Central memory CD8-positive, alpha-beta T cell (primary cell): ENCODE measurements around the gene FEV.
A peak's percentile ranks its signal among the peaks of the same experiment; 100 is the strongest.

Experiments
- ATAC-seq: fragments of 150-1000 bp; cut with Tn5 transposase; replicated peaks from 2 replicates; pipeline ENCODE4 v1.10.0; 2022; ENCODE audit warnings: mild to moderate bottlenecking, moderate FRiP score, moderate number of reproducible peaks; ENCODE audit not compliant: poor library complexity, severe bottlenecking; ENCODE audit errors: extremely low read depth
- DNase-seq, 2 donors: peaks; one replicate each; pipeline ENCODE4 v3.0.0; 2021; ENCODE audit warnings: low spot score in 2 of 2
- H3K27ac Mint-ChIP-seq: one replicate; pipeline ENCODE4 v1.8.0; 2022; ENCODE audit warnings: low read depth, mild to moderate bottlenecking, moderate library complexity, mixed read lengths
- H3K27me3 Mint-ChIP-seq: one replicate; pipeline ENCODE4 v1.8.0; 2022; ENCODE audit warnings: mixed read lengths
- H3K36me3 Mint-ChIP-seq: one replicate; pipeline ENCODE4 v1.8.0; 2022; ENCODE audit warnings: mild to moderate bottlenecking, moderate library complexity, mixed read lengths; ENCODE audit not compliant: insufficient read depth
- H3K4me1 Mint-ChIP-seq: one replicate; pipeline ENCODE4 v1.8.0; 2022; ENCODE audit warnings: mixed read lengths
- H3K4me3 Mint-ChIP-seq: one replicate; pipeline ENCODE4 v1.8.0; 2022; ENCODE audit warnings: mild to moderate bottlenecking, moderate library complexity, mixed read lengths
- H3K9me3 Mint-ChIP-seq: one replicate; pipeline ENCODE4 v1.8.0; 2022; ENCODE audit warnings: mixed read lengths

Gene FEV

DNA sequence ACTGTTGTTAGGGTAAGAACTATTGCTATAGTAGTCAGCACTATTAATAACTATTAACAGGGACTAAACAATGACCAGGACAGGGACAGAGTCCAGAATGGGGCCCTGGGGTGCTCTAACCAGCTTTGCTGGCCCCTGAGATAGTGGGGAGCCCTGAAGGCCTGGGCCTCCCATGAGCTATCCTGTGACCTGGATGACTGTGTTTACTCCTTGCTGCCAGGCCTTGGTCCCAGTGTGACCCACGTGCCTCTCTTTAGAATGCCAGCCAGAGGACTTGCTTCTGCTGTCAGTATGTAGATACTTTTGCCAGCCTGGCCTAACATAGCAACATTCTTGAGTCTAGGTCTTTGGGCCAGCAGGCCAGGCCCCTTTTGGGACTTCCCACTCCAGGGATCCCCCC lies 14.1 kb downstream of the FEV start:
- peaks cover 1% of the 10 kb centered on the region for H3K36me3 Mint-ChIP-seq
- H3K4me1 Mint-ChIP-seq: no peaks in the 10 kb centered on the region
- peaks cover 87% of the 10 kb centered on the region for H3K27me3 Mint-ChIP-seq
- no peak overlapping the region for H3K27ac Mint-ChIP-seq
- no peaks in the 10 kb centered on the region for H3K9me3 Mint-ChIP-seq
- no peak for DNase-seq
- no peak overlapping the region for H3K4me3 Mint-ChIP-seq
- no peak for ATAC-seq

DNA sequence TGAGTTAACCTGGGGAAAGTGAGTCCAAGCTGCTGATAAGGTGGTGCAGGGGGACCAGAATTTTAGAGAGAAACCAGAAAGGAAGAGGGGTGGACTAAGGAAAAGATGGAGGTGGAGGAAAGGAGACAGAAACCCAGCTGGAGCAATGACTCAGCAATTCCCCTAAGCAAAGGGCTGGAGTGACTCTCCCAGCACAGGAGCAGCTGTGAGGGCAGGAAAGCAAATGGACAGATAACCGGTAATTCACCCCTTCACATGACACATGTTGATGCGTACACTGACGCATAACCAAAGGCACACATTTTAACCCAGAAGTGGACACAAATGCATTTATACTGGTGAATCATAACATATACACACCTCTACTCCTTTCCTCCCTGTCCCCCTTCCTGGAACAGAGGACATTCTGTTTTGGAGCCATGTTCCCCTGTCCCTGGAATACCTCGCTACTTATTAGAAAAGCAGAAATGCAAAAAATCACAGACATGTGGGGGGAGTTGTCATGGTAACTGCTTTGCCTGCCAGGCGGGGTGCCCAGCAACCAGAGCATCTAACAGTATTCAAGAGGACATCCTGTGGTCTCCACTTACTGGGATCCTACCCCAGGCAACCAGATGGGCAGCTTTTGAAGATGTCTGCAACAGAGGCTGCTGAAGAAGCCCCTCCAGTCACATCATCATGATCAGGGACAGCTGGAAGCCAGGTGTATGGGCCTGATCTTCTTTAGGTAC lies 20.8 kb downstream of the FEV start:
- no peak overlapping the region for H3K27ac Mint-ChIP-seq
- DNase-seq: no peak
- H3K36me3 Mint-ChIP-seq: peaks cover 3% of the 10 kb centered on the region
- no peak overlapping the region for H3K4me3 Mint-ChIP-seq
- no peak for ATAC-seq
- peaks cover 88% of the 10 kb centered on the region for H3K27me3 Mint-ChIP-seq
- peaks cover 15% of the 10 kb centered on the region for H3K4me1 Mint-ChIP-seq
- no peaks in the 10 kb centered on the region for H3K9me3 Mint-ChIP-seq

- no peak for DNase-seq
- Mint-ChIP-seq H3K27ac (no peak overlapping the region), H3K36me3 (peaks cover 3% of the 10 kb centered on the region), H3K27me3 (peaks cover 88% of the 10 kb centered on the region), H3K4me3 (no peak overlapping the region), H3K4me1 (peaks cover 20% of the 10 kb centered on the region), H3K9me3 (no peaks in the 10 kb centered on the region)
- ATAC-seq: no peak
Measured at GRCh38 chr2:218963601-218964000, 21.4 kb downstream of the FEV start.

DNA sequence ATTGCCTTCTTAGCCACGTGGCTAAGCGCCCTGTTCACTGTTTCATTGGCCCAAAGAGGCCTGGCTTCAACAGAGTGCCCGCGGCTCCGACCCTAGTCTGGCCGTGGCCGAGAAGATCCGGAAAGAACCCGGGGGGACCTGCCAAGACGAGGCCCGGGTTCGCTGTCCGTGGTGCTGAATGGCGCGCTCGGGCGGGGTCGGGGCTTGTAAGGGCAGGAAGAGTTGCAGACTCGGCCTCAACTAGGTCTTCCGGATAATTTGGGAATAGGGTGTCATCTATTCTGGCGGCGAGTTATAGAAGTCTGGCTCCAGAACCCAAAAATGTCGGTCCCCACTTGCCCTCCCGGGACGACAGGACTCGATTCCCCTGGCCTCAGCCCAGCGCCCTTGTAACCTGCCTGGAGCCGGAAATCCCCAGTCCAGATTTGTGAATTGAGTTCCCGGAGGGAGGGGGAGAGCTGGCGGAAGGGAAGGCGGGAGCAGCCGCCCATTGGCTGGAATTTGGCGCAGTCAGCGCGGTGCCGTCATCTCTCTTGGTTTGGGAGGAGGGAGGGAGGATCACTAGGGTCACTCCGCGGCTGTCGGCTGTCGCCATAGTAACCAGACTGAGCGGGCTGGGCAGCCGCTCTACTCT lies 22.0 kb downstream of the FEV start:
- H3K27ac Mint-ChIP-seq: no peak overlapping the region
- ATAC-seq (no peak), DNase-seq (peak in 1 of 2 donors; percentile 42)
- no peak overlapping the region for H3K4me3 Mint-ChIP-seq
- H3K36me3 Mint-ChIP-seq: peaks cover 3% of the 10 kb centered on the region
- peaks cover 20% of the 10 kb centered on the region for H3K4me1 Mint-ChIP-seq
- no peaks in the 10 kb centered on the region for H3K9me3 Mint-ChIP-seq
- peaks cover 88% of the 10 kb centered on the region for H3K27me3 Mint-ChIP-seq

DNA sequence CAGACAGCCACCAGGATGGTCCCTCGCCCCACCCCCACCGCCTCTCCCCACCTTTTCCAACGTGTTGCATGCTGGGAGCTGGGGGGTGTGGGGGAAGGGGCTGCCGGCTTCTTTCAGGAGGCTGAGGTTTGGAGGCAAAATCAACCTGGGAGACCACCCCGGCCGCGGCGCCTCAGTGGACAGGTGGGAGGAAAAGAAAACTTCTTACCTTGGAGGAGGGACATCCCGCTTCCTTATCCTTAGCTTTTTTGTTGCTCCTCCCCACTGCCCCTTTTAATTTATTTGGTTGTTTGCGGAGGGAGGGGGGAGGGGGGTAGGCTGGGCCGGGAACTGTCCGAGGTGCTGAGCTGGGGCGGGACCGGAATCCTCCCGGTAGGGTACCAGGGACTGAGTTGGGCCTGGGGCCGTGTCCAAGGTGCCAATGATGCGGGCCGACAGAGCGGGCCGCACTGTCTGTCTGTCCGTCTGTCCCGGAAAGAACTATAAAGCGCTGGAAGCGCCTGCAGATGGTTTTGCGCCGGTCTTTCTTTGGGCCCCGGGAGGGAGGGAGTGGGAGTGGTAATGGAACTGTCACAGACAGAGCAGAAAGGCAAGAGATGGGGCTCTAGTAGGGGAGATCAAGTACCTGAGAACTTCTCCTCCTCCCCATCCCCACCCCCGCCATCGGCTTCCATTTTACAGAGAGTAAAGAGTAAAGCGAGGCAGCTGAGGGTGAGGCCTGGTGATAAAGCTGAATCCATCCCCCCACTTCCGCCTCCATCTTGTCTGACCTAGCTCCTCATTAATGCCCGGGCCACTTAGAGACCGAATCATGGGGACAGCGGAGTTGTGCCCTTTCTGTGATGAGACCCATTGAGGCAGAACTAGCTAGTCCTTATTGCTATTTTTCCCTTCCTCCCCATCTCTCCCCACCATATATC lies 23.1 kb downstream of the FEV start:
- no peak overlapping the region for H3K27ac Mint-ChIP-seq
- no peak for ATAC-seq
- peaks cover 88% of the 10 kb centered on the region for H3K27me3 Mint-ChIP-seq
- H3K9me3 Mint-ChIP-seq: no peaks in the 10 kb centered on the region
- H3K4me1 Mint-ChIP-seq: peaks cover 20% of the 10 kb centered on the region
- DNase-seq: no peak
- H3K4me3 Mint-ChIP-seq: peak overlapping the region; percentile 61
- peaks cover 3% of the 10 kb centered on the region for H3K36me3 Mint-ChIP-seq

- Mint-ChIP-seq H3K27me3 (peaks cover 88% of the 10 kb centered on the region), H3K4me1 (peaks cover 20% of the 10 kb centered on the region), H3K4me3 (peak overlapping the region; percentile 61), H3K9me3 (no peaks in the 10 kb centered on the region), H3K27ac (no peak overlapping the region), H3K36me3 (peaks cover 3% of the 10 kb centered on the region)
- DNase-seq (no peak), ATAC-seq (no peak)
Measured at GRCh38 chr2:218961229-218961628, 23.8 kb downstream of the FEV start.

DNA sequence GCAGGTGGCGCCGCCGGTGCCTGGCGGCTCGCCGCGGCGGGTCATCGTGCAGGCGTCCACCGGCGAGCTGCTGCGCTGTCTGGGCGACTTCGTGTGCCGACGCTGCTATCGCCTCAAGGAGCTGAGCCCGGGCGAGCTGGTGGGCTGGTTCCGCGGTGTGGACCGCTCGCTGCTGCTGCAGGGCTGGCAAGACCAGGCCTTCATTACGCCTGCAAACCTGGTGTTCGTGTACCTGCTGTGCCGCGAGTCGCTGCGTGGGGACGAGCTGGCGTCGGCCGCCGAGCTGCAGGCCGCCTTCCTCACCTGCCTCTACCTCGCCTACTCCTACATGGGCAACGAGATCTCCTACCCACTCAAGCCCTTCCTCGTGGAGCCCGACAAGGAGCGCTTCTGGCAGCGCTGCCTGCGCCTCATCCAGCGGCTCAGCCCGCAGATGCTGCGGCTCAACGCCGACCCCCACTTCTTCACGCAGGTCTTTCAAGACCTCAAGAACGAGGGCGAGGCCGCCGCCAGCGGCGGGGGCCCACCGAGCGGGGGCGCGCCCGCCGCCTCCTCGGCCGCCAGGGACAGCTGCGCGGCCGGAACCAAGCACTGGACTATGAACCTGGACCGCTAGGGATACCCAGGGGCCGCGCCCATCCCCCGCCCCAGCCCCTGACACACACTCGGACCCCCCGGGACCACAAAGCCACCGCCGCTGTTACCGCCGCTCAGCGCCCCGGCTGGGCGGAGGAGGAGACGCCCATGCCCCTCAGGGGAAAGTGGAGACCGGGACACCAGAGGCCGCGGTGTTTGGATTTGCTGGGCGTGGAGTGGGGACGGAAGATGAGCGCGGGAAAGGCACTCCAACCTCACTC lies 24.4 kb downstream of the FEV start:
- DNase-seq (no peak), ATAC-seq (no peak)
- Mint-ChIP-seq H3K36me3 (peaks cover 3% of the 10 kb centered on the region), H3K9me3 (no peaks in the 10 kb centered on the region), H3K4me3 (peak overlapping the region; percentile 61), H3K27ac (no peak overlapping the region), H3K27me3 (peaks cover 89% of the 10 kb centered on the region), H3K4me1 (peaks cover 20% of the 10 kb centered on the region)

DNA sequence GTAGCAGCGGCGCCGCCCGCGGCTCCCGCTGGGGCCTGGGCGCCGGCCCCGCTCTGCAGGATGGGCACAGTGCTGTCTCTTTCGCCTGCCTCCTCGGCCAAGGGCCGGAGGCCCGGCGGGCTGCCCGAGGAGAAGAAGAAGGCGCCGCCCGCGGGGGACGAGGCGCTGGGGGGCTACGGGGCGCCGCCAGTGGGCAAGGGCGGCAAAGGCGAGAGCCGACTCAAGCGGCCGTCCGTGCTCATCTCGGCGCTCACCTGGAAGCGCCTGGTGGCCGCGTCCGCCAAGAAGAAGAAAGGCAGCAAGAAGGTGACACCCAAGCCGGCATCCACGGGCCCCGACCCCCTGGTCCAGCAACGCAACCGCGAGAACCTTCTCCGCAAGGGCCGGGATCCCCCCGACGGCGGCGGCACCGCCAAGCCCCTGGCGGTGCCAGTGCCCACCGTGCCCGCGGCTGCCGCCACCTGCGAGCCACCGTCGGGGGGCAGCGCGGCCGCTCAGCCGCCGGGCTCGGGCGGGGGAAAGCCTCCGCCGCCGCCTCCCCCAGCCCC lies 25.1 kb downstream of the FEV start:
- peaks cover 3% of the 10 kb centered on the region for H3K36me3 Mint-ChIP-seq
- peaks cover 89% of the 10 kb centered on the region for H3K27me3 Mint-ChIP-seq
- DNase-seq (no peak), ATAC-seq (no peak)
- no peak overlapping the region for H3K27ac Mint-ChIP-seq
- peak overlapping the region; percentile 67 for H3K4me3 Mint-ChIP-seq
- H3K4me1 Mint-ChIP-seq: peaks cover 20% of the 10 kb centered on the region
- H3K9me3 Mint-ChIP-seq: no peaks in the 10 kb centered on the region

- Mint-ChIP-seq H3K4me3 (peak within 1 kb of the TSS; percentile 67), H3K36me3 (peaks cover 3% of the 10 kb centered on the region), H3K27ac (no peak within 1 kb of the TSS), H3K4me1 (peaks cover 20% of the 10 kb centered on the region), H3K9me3 (no peaks in the 10 kb centered on the region), H3K27me3 (peaks cover 89% of the 10 kb centered on the region)
- ATAC-seq (peak; percentile 77), DNase-seq (peak in 1 of 2 donors; percentile 51)
Measured at GRCh38 chr2:218959141-218959731, 25.7 kb downstream of the FEV start, which contains the start of gene CDK5R2. TSS of gene CDK5R2 (plus strand) at chr2:218959666. CDS start at chr2:218959821, 155 bp downstream.

DNA sequence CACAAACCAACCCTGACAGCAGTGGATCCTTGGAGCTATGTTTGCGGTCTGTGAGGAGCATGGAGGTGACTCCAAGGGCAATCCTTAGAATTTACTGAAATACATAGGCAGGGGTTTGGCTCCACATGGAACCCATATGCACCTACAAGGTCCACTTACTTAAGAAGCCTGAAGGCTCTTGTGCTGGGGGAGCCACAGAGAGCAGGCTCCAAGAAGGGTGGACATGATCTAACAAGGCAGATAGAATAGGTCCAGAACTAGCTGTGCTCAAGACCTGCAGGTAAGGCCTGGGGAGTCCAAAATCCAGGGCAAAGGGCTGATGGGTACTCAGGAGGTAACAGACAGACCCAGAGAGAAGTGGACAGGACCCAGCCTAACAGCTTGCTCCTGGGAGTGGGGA lies 26.7 kb downstream of the FEV start:
- peaks cover 3% of the 10 kb centered on the region for H3K36me3 Mint-ChIP-seq
- peaks cover 88% of the 10 kb centered on the region for H3K27me3 Mint-ChIP-seq
- DNase-seq (no peak), ATAC-seq (no peak)
- H3K9me3 Mint-ChIP-seq: no peaks in the 10 kb centered on the region
- H3K27ac Mint-ChIP-seq: no peak overlapping the region
- H3K4me3 Mint-ChIP-seq: peak overlapping the region; percentile 67
- H3K4me1 Mint-ChIP-seq: peaks cover 14% of the 10 kb centered on the region

DNA sequence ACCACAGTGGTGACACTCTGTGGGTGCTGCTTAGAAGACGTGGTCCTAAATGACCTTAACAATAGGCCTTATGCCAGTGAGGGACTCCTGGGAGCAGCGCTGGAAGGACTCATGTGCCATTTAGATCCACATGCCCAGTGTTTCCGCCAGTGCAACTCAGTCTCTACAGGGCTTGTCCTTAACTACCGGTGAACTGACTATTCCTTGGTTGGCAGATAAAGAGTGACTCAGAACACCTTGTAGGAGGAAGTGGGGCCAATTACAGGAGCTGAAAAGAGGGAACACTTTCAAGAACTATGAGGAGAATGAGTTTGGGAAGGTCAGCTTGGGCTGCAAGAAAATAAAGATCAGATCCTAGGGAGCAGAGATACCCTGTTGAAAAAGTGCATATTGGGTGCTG lies 27.3 kb downstream of the FEV start:
- Mint-ChIP-seq H3K27ac (no peak overlapping the region), H3K36me3 (peaks cover 3% of the 10 kb centered on the region), H3K27me3 (peaks cover 88% of the 10 kb centered on the region), H3K4me3 (peak overlapping the region; percentile 67), H3K9me3 (no peaks in the 10 kb centered on the region), H3K4me1 (peaks cover 14% of the 10 kb centered on the region)
- ATAC-seq (no peak), DNase-seq (no peak)
